ENCODE results near the gene CUX1.
"Not testable (repeated sequence)": the region's sequence is repeated elsewhere in the genome, so short reads cannot be mapped to it uniquely, and the experiment has no call there.

CUX1 gene

DNA sequence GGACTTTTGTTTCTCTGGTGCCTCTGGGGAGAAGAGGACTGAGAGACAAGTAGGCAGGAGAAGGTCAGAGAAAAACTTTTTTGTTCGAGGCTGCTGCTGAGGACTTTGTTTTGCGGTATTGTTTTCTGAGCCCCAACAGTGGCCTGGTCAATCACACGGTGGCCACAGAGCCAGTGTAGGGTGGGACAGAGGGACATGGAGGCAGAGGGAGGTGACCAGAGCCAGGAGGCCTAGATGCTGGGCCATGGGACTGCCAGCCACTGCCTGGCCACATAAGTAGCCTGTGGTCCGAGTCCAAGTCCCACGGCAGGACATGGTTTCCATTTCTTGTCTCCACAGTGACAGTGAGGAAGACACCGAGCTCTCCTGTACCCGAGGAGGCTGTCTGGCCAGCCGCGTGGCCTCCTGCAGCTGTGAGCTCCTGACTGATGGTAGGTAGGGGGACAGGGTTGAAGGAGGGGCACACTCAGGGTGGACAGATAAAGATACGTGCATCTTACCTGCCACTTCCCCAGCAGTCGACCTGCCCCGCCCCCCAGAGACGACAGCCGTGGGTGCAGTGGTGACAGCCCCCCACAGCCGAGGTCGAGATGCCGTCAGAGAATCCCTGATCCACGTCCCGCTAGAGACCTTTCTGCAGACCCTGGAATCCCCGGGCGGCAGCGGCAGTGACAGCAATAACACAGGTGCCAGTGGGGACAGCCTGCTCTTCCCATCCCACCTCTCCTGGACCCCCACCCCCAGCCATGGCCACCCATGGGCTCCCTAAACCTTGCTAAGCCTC is 496.8 kb downstream of the CUX1 start:
- H3K9ac ChIP-seq (ENCODE audit: low read length in 2 of 2) = no peak overlapping the region
- H3K27me3 ChIP-seq (ENCODE audit: control insufficient read depth in 1 of 2, insufficient read depth in 2 of 2, low read length in 2 of 2) = no peaks in the 10 kb centered on the region
- H3K4me3 ChIP-seq (ENCODE audit: low read length in 2 of 2) = no peak overlapping the region
- H3K9me3 ChIP-seq (ENCODE audit: control insufficient read depth in 2 of 2, low read length in 2 of 2) = no peaks in the 10 kb centered on the region
- H3K27ac ChIP-seq (ENCODE audit: low read length) = no peak overlapping the region
- no peaks in the 10 kb centered on the region for H3K4me1 ChIP-seq (ENCODE audit: control insufficient read depth, insufficient read depth, low read length)
- peaks cover 0 to 5% of the 10 kb centered on the region in 2 donors for H3K36me3 ChIP-seq (ENCODE audit: control insufficient read depth in 2 of 2, insufficient read depth in 2 of 2, low read length in 2 of 2)

DNA sequence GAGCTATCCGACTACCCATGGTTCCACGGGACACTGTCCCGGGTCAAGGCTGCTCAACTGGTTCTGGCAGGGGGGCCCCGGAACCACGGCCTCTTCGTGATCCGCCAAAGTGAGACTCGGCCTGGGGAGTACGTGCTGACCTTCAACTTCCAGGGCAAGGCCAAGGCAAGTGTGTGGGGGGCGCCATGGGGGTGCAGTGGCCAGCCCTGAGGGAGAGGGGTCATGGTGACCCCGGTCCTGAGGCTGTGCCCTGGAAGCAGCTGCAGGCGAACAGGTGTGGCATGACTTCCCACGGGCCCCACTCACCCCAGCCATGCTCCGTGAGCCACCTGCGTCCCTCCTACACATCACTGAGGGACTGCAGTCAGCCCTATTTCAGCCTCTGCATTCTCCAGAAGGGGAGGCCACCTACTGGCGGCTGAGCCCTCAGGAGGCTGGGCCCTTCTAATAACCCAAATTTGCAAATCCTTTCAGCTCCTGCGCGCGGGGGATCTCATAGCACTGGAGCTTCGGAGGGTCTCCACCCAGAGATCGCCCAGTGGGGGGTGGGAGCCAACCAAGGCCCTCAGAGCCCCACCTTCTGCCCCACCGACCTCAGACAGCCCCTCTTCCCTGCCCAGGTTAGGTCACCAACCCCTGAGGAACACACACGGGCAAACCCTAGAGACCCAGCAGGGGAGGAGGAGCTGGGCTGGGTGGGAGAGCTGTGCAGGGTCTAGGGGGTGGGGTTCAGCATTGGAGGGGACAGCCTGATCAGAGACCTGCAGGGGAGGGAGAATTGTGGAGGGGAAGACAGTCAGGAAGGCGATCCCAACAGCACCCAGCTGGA is 500.0 kb downstream of the CUX1 start:
- Histone ChIP-seq H3K9me3 (ENCODE audit: control insufficient read depth in 2 of 2, low read length in 2 of 2) (no peaks in the 10 kb centered on the region), H3K27me3 (ENCODE audit: control insufficient read depth in 1 of 2, insufficient read depth in 2 of 2, low read length in 2 of 2) (peaks cover 4 to 11% of the 10 kb centered on the region in 2 donors), H3K36me3 (ENCODE audit: control insufficient read depth in 2 of 2, insufficient read depth in 2 of 2, low read length in 2 of 2) (peaks cover 0 to 5% of the 10 kb centered on the region in 2 donors), H3K9ac (ENCODE audit: low read length in 2 of 2) (no peak overlapping the region), H3K4me3 (ENCODE audit: low read length in 2 of 2) (no peak overlapping the region), H3K4me1 (ENCODE audit: control insufficient read depth, insufficient read depth, low read length) (no peaks in the 10 kb centered on the region), H3K27ac (ENCODE audit: low read length) (no peak overlapping the region)

DNA sequence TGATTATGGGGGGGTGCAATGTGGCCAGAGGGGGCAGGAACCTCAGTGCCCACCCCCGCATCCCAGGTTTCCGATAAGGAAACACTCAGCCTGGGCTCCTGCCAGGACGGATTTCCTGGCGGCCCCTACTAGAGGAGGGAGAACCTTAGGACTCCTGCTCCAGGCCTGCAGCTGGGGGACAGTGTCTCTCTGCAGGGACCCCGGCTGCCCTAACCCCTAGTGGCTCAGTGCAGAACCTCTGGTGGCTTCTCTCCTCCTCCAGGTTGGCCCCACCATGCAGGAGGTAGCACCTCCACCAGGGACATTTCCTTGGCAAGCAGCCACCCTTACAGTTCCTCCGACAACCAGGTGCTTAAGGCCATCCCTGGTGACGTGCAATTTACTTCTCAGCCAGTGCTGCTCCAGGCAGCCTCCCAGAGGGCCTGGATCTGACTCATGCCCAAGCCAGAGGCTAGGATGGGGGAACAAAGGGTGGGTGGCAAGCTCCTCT is 501.1 kb downstream of the CUX1 start:
- Histone ChIP-seq H3K27ac (ENCODE audit: low read length) (no peak overlapping the region), H3K4me1 (ENCODE audit: control insufficient read depth, insufficient read depth, low read length) (no peaks in the 10 kb centered on the region), H3K4me3 (ENCODE audit: low read length in 2 of 2) (no peak overlapping the region), H3K27me3 (ENCODE audit: control insufficient read depth in 1 of 2, insufficient read depth in 2 of 2, low read length in 2 of 2) (peaks cover 4 to 16% of the 10 kb centered on the region in 2 donors), H3K9ac (ENCODE audit: low read length in 2 of 2) (no peak overlapping the region), H3K36me3 (ENCODE audit: control insufficient read depth in 2 of 2, insufficient read depth in 2 of 2, low read length in 2 of 2) (peaks cover 0 to 5% of the 10 kb centered on the region in 2 donors), H3K9me3 (ENCODE audit: control insufficient read depth in 2 of 2, low read length in 2 of 2) (no peaks in the 10 kb centered on the region)

DNA sequence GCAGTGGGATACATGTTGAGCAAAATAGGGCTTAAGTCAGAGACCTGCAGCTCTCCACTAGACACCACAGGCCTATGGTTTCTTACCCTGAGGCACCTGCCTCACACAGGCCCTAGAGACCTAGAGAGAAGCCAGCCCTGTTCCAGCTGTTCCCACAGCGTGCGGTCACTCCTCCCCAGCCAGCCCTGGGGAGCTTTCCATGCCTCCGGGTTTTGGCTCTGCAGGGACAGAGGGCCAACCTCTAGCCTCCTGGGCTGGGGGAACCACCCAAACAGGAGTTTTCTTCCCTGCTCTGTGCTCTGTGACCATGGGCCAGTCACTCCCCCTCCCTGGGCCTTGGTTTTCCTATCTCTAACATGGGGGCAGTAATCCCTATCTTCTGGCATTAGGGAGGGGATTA is 502.2 kb downstream of the CUX1 start:
- Histone ChIP-seq H3K9ac (ENCODE audit: low read length in 2 of 2) (no peak overlapping the region), H3K27ac (ENCODE audit: low read length) (no peak overlapping the region), H3K36me3 (ENCODE audit: control insufficient read depth in 2 of 2, insufficient read depth in 2 of 2, low read length in 2 of 2) (peaks cover 0 to under 1% of the 10 kb centered on the region in 2 donors), H3K4me3 (ENCODE audit: low read length in 2 of 2) (no peak overlapping the region), H3K27me3 (ENCODE audit: control insufficient read depth in 1 of 2, insufficient read depth in 2 of 2, low read length in 2 of 2) (peaks cover 4 to 16% of the 10 kb centered on the region in 2 donors), H3K4me1 (ENCODE audit: control insufficient read depth, insufficient read depth, low read length) (no peaks in the 10 kb centered on the region), H3K9me3 (ENCODE audit: control insufficient read depth in 2 of 2, low read length in 2 of 2) (no peaks in the 10 kb centered on the region)

DNA sequence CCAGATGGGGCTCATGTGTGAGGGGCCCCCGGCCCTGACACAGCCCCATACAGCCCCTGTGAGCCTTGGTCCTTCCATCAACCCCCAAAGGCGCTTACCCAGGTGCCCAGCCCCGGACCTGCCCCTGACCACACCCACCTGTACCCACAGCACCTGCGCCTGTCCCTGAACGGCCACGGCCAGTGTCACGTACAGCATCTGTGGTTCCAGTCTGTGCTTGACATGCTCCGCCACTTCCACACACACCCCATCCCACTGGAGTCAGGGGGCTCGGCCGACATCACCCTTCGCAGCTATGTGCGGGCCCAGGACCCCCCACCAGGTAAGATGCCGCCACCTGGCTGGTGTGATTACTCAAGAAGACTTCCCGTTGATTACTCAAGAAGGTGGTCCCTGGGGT is 502.8 kb downstream of the CUX1 start:
- no peaks in the 10 kb centered on the region for H3K9me3 ChIP-seq (ENCODE audit: control insufficient read depth in 2 of 2, low read length in 2 of 2)
- H3K27ac ChIP-seq (ENCODE audit: low read length) = no peak overlapping the region
- H3K36me3 ChIP-seq (ENCODE audit: control insufficient read depth in 2 of 2, insufficient read depth in 2 of 2, low read length in 2 of 2) = no peaks in the 10 kb centered on the region
- no peak overlapping the region for H3K4me3 ChIP-seq (ENCODE audit: low read length in 2 of 2)
- no peaks in the 10 kb centered on the region for H3K4me1 ChIP-seq (ENCODE audit: control insufficient read depth, insufficient read depth, low read length)
- H3K9ac ChIP-seq (ENCODE audit: low read length in 2 of 2) = no peak overlapping the region
- H3K27me3 ChIP-seq (ENCODE audit: control insufficient read depth in 1 of 2, insufficient read depth in 2 of 2, low read length in 2 of 2) = peaks cover 4 to 16% of the 10 kb centered on the region in 2 donors

DNA sequence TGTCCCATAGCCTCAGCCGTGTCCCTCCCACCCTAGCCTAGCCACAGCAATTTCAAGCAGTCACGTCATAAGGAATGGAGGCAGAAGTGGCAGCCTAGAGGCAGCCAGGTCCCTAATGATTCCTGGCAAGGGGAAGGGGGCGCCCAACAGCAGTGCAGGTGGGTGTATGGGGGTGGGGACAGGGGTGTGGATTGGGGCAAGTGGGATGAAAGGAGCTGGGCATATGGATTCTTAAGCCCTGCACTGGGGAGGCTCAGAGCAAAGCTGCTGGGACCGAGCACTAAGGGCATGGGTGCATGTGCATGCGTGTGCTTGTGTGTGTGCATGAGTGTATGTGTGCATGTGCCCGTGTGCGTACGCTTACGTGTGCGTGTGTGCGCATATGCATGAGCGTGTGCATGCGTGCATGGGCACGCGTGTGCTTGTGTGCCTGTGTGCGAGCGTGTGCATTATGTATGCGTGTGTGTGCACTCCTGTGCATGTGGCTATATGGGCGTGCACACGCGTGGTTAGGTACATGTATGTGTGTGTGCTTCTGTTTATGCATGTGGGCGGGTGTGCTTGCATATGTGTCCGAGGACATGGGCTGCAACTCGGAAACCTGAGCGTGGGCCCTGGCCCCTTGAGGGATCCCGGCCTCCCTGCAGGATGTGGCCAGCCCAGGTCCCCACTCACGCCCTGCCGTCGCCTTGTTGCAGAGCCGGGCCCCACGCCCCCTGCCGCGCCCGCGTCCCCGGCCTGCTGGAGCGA is 503.4 kb downstream of the CUX1 start:
- H3K27me3 ChIP-seq (ENCODE audit: control insufficient read depth in 1 of 2, insufficient read depth in 2 of 2, low read length in 2 of 2) = peaks cover 4 to 16% of the 10 kb centered on the region in 2 donors
- no peak overlapping the region for H3K9ac ChIP-seq (ENCODE audit: low read length in 2 of 2)
- H3K27ac ChIP-seq (ENCODE audit: low read length) = no peak overlapping the region
- no peak overlapping the region for H3K4me3 ChIP-seq (ENCODE audit: low read length in 2 of 2)
- no peaks in the 10 kb centered on the region for H3K9me3 ChIP-seq (ENCODE audit: control insufficient read depth in 2 of 2, low read length in 2 of 2)
- H3K36me3 ChIP-seq (ENCODE audit: control insufficient read depth in 2 of 2, insufficient read depth in 2 of 2, low read length in 2 of 2) = no peaks in the 10 kb centered on the region
- no peaks in the 10 kb centered on the region for H3K4me1 ChIP-seq (ENCODE audit: control insufficient read depth, insufficient read depth, low read length)

DNA sequence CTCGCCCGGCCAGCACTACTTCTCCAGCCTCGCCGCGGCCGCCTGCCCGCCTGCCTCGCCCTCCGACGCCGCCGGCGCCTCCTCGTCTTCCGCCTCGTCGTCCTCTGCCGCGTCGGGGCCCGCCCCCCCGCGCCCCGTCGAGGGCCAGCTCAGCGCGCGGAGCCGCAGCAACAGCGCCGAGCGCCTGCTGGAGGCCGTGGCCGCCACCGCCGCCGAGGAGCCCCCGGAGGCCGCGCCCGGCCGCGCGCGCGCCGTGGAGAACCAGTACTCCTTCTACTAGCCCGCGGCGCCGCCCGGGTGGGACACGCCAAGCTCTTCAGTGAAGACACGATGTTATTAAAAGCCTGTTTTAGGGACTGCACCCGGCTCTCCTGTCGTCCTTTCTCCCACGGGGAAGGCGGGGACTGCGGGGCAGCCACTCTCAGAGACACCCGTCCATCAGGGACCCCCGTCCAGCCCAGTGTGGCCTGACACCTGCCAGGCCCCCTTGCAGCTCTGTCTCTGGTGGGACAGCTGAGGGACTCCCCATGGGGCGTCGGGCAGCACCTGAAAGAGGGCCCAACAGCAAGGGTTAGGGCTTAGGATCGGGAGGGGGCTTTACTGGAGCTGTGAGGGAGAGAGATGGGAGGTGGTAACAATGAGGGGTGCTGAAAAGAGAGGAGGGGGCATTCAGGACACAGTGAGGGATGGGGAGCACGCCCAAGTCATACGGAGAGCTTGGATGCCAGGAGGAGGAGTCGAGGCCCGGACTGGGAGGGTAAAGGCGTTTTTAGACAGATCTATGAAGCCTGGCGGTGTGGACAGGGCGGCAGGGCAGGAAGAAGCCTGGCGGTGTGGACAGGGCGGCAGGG is 504.1 kb downstream of the CUX1 start:
- Histone ChIP-seq H3K27me3 (ENCODE audit: control insufficient read depth in 1 of 2, insufficient read depth in 2 of 2, low read length in 2 of 2) (peaks cover 4 to 18% of the 10 kb centered on the region in 2 donors), H3K9me3 (ENCODE audit: control insufficient read depth in 2 of 2, low read length in 2 of 2) (no peaks in the 10 kb centered on the region), H3K9ac (ENCODE audit: low read length in 2 of 2) (no peak overlapping the region), H3K36me3 (ENCODE audit: control insufficient read depth in 2 of 2, insufficient read depth in 2 of 2, low read length in 2 of 2) (no peaks in the 10 kb centered on the region), H3K4me3 (ENCODE audit: low read length in 2 of 2) (no peak overlapping the region), H3K27ac (ENCODE audit: low read length) (no peak overlapping the region), H3K4me1 (ENCODE audit: control insufficient read depth, insufficient read depth, low read length) (no peaks in the 10 kb centered on the region)

DNA sequence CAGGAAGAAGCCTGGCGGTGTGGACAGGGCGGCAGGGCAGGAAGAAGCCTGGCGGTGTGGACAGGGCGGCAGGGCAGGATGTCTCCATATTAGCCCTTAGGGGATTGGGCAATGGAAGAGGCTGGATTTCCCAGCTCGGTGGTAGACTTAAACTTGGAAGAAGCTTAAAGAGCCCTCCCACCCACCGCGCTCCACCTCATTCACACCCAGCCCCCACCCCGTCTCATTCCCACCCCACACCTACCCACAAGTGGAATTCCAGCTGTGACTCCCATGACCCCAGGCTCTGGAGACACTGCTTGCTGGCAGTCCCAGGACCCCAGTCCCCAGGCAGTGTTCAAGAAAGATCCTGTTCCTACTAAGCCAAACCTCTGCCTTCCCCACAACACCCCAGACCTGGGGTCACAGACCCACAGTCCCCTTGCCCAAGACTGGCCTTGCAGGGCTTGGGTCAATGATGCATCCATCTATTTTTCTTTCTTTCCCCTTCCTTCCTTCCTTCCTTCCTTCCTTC is 504.8 kb downstream of the CUX1 start:
- Histone ChIP-seq H3K27ac (ENCODE audit: low read length) (no peak overlapping the region), H3K4me3 (ENCODE audit: low read length in 2 of 2) (no peak overlapping the region), H3K9ac (ENCODE audit: low read length in 2 of 2) (no peak overlapping the region), H3K27me3 (ENCODE audit: control insufficient read depth in 1 of 2, insufficient read depth in 2 of 2, low read length in 2 of 2) (peaks cover 4 to 24% of the 10 kb centered on the region in 2 donors), H3K9me3 (ENCODE audit: control insufficient read depth in 2 of 2, low read length in 2 of 2) (no peaks in the 10 kb centered on the region), H3K4me1 (ENCODE audit: control insufficient read depth, insufficient read depth, low read length) (no peaks in the 10 kb centered on the region), H3K36me3 (ENCODE audit: control insufficient read depth in 2 of 2, insufficient read depth in 2 of 2, low read length in 2 of 2) (no peaks in the 10 kb centered on the region)

DNA sequence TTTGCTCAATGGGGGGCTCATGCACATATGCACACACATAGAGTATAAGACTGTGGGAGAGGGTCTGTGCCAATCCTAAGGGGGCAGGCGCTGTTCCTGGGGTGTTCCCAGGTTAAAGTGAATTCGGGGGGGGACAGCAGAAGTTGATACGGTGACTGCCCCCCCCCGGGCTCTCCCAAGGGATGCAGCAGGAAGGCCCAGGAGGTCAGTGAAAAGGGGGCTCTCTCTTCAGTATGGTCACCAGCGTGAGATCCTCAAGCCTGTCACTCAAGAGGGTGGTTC is 506.4 kb downstream of the CUX1 start:
- Histone ChIP-seq H3K27me3 (ENCODE audit: control insufficient read depth in 1 of 2, insufficient read depth in 2 of 2, low read length in 2 of 2) (peaks cover 4 to 24% of the 10 kb centered on the region in 2 donors), H3K9me3 (ENCODE audit: control insufficient read depth in 2 of 2, low read length in 2 of 2) (no peaks in the 10 kb centered on the region), H3K27ac (ENCODE audit: low read length) (no peak overlapping the region), H3K36me3 (ENCODE audit: control insufficient read depth in 2 of 2, insufficient read depth in 2 of 2, low read length in 2 of 2) (no peaks in the 10 kb centered on the region), H3K4me1 (ENCODE audit: control insufficient read depth, insufficient read depth, low read length) (no peaks in the 10 kb centered on the region), H3K4me3 (ENCODE audit: low read length in 2 of 2) (no peak overlapping the region), H3K9ac (ENCODE audit: low read length in 2 of 2) (no peak overlapping the region)

DNA sequence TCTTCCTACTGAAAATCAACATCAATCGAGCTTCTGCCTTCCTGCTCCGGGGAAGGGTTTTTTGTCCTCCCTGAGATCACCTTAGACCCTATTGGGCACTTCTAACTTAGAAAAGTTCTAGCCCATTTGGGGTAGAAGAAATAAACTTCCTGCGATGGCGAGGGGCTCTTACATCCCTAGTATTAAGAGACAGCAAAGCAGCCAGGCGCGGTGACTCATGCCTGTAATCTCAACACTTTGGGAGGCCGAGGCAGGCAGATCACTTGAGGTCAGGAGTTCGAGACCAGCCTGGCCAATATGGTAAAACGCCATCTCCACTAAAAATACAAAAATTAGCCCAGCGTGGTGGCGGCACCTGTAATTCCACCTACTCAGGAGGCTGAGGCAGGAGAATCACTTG is 507.7 kb downstream of the CUX1 start:
- H3K36me3 ChIP-seq (ENCODE audit: control insufficient read depth in 2 of 2, insufficient read depth in 2 of 2, low read length in 2 of 2); H3K9me3 ChIP-seq (ENCODE audit: control insufficient read depth in 2 of 2, low read length in 2 of 2); H3K9ac ChIP-seq (ENCODE audit: low read length in 2 of 2); H3K4me3 ChIP-seq (ENCODE audit: low read length in 2 of 2); H3K27ac ChIP-seq (ENCODE audit: low read length); H3K4me1 ChIP-seq (ENCODE audit: control insufficient read depth, insufficient read depth, low read length): not testable (repeated sequence)
- H3K27me3 ChIP-seq (ENCODE audit: control insufficient read depth in 1 of 2, insufficient read depth in 2 of 2, low read length in 2 of 2) = peaks cover 4 to 24% of the 10 kb centered on the region in 2 donors
